HCT116 (cell line): ENCODE data around the gene USF1. TPM values are rescaled to one million over a fixed set of nuclear protein-coding genes. Genes with fewer than 3 reads are reported as not detected.
"Not testable (repeated sequence)": the region's sequence is repeated elsewhere in the genome, so short reads cannot be mapped to it uniquely, and the experiment has no call there.

Source experiments
- ATAC-seq: fragments of 200-7000 bp; cut with Tn5 transposase; 2 replicates; pipeline ENCODE4 v1.9.1; 2020; ENCODE audit warnings: mild to moderate bottlenecking, moderate library complexity
- BruUV-seq: library from RNA; stranded (reverse); fragments of 400-500 nt; replicated peaks from 2 replicates; lab custom pipeline; 2021; lab: Mats Ljungman, UMichigan
- CTCF ChIA-PET: fragments of 300-600 bp; sonication (Branson Sonifier 250); formaldehyde crosslinking; loops from one replicate; lab custom pipeline; 2021; ENCODE audit warnings: antibody characterized with exemption; lab: Charles Lee
- POLR2A ChIA-PET: fragments of 300-600, 350-600 bp; sonication (Branson Sonifier 250); formaldehyde crosslinking; loops from one replicate; lab custom pipeline; 2021; ENCODE audit warnings: antibody characterized with exemption; lab: Charles Lee
- RAD21 ChIA-PET, 2 experiments: fragments of 300-600 bp; sonication (Branson Sonifier 250); formaldehyde crosslinking; loops; one replicate each; lab custom pipeline; 2023; ENCODE audit warnings: low total read pairs in 2 of 2; ENCODE audit not compliant: uncharacterized antibody in 2 of 2, unreplicated experiment in 2 of 2, low non-redundant PET in 1 of 2; lab: Charles Lee
- DNase-seq: peaks from one replicate; pipeline ENCODE4 v3.0.0-alpha.2; 2010; ENCODE audit warnings: low read depth, low spot score
- H2AFZ ChIP-seq: fragments of 200-600 bp; shearing (Covaris generic), sonication (generic); 2 replicates; pipeline ENCODE4 v1.6.1; 2017; ENCODE audit warnings: low read depth, mixed run types, mixed read lengths, antibody characterized with exemption, low read length; ENCODE audit not compliant: poor library complexity, severe bottlenecking
- H3K27ac ChIP-seq: 2 replicates; pipeline ENCODE4 v1.5.1; 2012; ENCODE audit warnings: low read depth, low read length
- H3K27me3 ChIP-seq: fragments of 200-600 bp; sonication (generic); 2 replicates; pipeline ENCODE4 v1.6.1; 2016; ENCODE audit warnings: mixed run types, low read length, mixed read lengths; ENCODE audit not compliant: insufficient read depth
- H3K36me3 ChIP-seq, 2 experiments: fragments of 200-500 bp in 1 of 2; fragments of 200-600 bp in 1 of 2; sonication (Bioruptor generic) in 1 of 2; sonication (generic) in 1 of 2; 2 replicates each; pipeline versions ENCODE4 v1.5.1 to v1.6.1; 2014 to 2016; ENCODE audit warnings: low read length in 2 of 2, inconsistent platforms in 1 of 2, mixed read lengths in 1 of 2, mixed run types in 1 of 2; ENCODE audit not compliant: insufficient read depth in 2 of 2, control insufficient read depth in 1 of 2
- H3K4me1 ChIP-seq, 2 experiments: fragments of 200-600 bp in 1 of 2; sonication (generic) in 1 of 2; 2 replicates each; pipeline versions ENCODE4 v1.5.1 to v1.6.1; 2012 to 2017; ENCODE audit warnings: low read length in 2 of 2, inconsistent platforms in 1 of 2, mild to moderate bottlenecking in 1 of 2, mixed read lengths in 1 of 2, mixed run types in 1 of 2, moderate library complexity in 1 of 2; ENCODE audit not compliant: insufficient read depth in 2 of 2, control insufficient read depth in 1 of 2
- H3K4me2 ChIP-seq: fragments of 200-600 bp; sonication (generic); 2 replicates; pipeline ENCODE4 v1.6.1; 2017; ENCODE audit warnings: mixed run types, low read length, mixed read lengths
- H3K4me3 ChIP-seq, 2 experiments: fragments of 200-600 bp in 1 of 2; sonication (generic) in 1 of 2; replicated peaks in 1 of 2; 2 replicates each; pipeline ENCODE4 v1.5.1; 2011 to 2016; ENCODE audit warnings: low read length in 2 of 2, control low read depth in 1 of 2, low read depth in 1 of 2, mild to moderate bottlenecking in 1 of 2, mixed read lengths in 1 of 2, mixed run types in 1 of 2
- H3K79me2 ChIP-seq: fragments of 200-600 bp; sonication (generic); 2 replicates; pipeline ENCODE4 v1.6.1; 2017; ENCODE audit warnings: mild to moderate bottlenecking, mixed run types, low read length, moderate library complexity, mixed read lengths; ENCODE audit not compliant: insufficient read depth
- H3K9ac ChIP-seq: fragments of 200-600 bp; sonication (generic); 2 replicates; pipeline ENCODE4 v1.6.1; 2016; ENCODE audit warnings: low read length, mixed read lengths
- H3K9me2 ChIP-seq: fragments of 200-600 bp; sonication (generic), shearing (Covaris generic); 2 replicates; pipeline ENCODE4 v1.6.1; 2017; ENCODE audit warnings: mixed run types, mild to moderate bottlenecking, moderate library complexity; ENCODE audit not compliant: insufficient read depth
- H3K9me3 ChIP-seq, 2 experiments: fragments of 200-500 bp in 1 of 2; fragments of 200-600 bp in 1 of 2; sonication (Bioruptor generic) in 1 of 2; sonication (generic) in 1 of 2; 2 replicates each; pipeline ENCODE4 v1.6.1; 2014 to 2017; ENCODE audit warnings: low read length in 2 of 2, mixed read lengths in 2 of 2, inconsistent platforms in 1 of 2, low read depth in 1 of 2, mild to moderate bottlenecking in 1 of 2, mixed run types in 1 of 2, moderate library complexity in 1 of 2; ENCODE audit not compliant: control insufficient read depth in 1 of 2, insufficient read depth in 1 of 2
- H4K20me1 ChIP-seq: fragments of 200-600 bp; sonication (generic), shearing (Covaris generic); 2 replicates; pipeline ENCODE4 v1.6.1; 2017; ENCODE audit warnings: mixed run types, mild to moderate bottlenecking, moderate library complexity; ENCODE audit not compliant: insufficient read depth
- CTCF ChIP-seq, 3 experiments: fragments of 200-600 bp in 1 of 3; sonication (generic) in 1 of 3; IDR thresholded peaks in 2 of 3; conservative IDR thresholded peaks in 1 of 3; 2 replicates each; pipeline ENCODE4 v1.5.1; 2012 to 2017; ENCODE audit warnings: low read depth in 2 of 3, low read length in 2 of 3, antibody characterized with exemption in 1 of 3, borderline replicate concordance in 1 of 3, control low read depth in 1 of 3, mild to moderate bottlenecking in 1 of 3, mixed read lengths in 1 of 3, mixed run types in 1 of 3, moderate library complexity in 1 of 3; ENCODE audit not compliant: insufficient read depth in 1 of 3
- POLR2A ChIP-seq: IDR thresholded peaks from 2 replicates; pipeline ENCODE4 v1.7.0; 2011; ENCODE audit warnings: borderline replicate concordance; ENCODE audit not compliant: insufficient read depth, insufficient read length; ENCODE audit errors: extremely low read depth
- POLR2AphosphoS5 ChIP-seq: IDR thresholded peaks from 2 replicates; pipeline ENCODE4 v1.6.1; 2011; ENCODE audit warnings: mild to moderate bottlenecking, low read depth, low read length, moderate library complexity
- RAD21 ChIP-seq: IDR thresholded peaks from 2 replicates; pipeline ENCODE4 v1.6.1; 2012; ENCODE audit warnings: low read depth, mild to moderate bottlenecking
- SIN3A ChIP-seq: IDR thresholded peaks from 2 replicates; pipeline ENCODE4 v1.6.1; 2012; ENCODE audit warnings: low read depth
- ZNF274 ChIP-seq: fragments of 200-500 bp; sonication (Bioruptor generic); IDR thresholded peaks from 2 replicates; pipeline ENCODE4 v1.6.1; 2014; ENCODE audit warnings: mild to moderate bottlenecking, low read depth, low read length, inconsistent platforms
- intact Hi-C: fragments of 100-400 bp; cut with micrococcal nuclease; formaldehyde crosslinking; loops from 2 replicates; pipeline ENCODE4 v1.10.0; 2022
- total RNA-seq: library from RNA; stranded (reverse); gene quantifications from one replicate; pipeline ENCODE4 v1.2.1, GENCODE V29; 2021; ENCODE audit not compliant: unreplicated experiment

The USF1 gene
- total RNA-seq, 1 experiment from 2014 or later: 48.0 TPM

GRCh38 chr1:160996178-160996577, 49.6 kb downstream of the USF1 start (continued):
- no peak for TF ChIP-seq RAD21
- no peak for TF ChIP-seq POLR2A
- TF ChIP-seq ZNF274: no peak
- TF ChIP-seq, all 23 proteins: peak for 6

GRCh38 chr1:160993544-160994193, 52.1 kb downstream of the USF1 start:
- ChIA-PET RAD21 (interaction anchor here in 1 of 2 experiments (0.7 kb wide), 1 partner anchor 156 kb away, joined by 5 read pairs; no protein-coding TSS in a partner anchor), POLR2A (interaction anchor here (0.7 kb wide), 1 partner anchor 72 kb away, joined by 4 read pairs; no protein-coding TSS in a partner anchor), CTCF (interaction anchor here (0.7 to 2.1 kb wide), 6 partner anchors 10 to 201 kb away, joined by 3 to 11 read pairs (median 3); partner anchors contain the start of genes F11R and KLHDC9)
- Histone ChIP-seq H4K20me1 (no peaks in the 10 kb centered on the region), H3K4me1 (peaks cover 49 to 90% of the 10 kb centered on the region in 2 experiments), H3K9ac (peak overlapping the region; percentile 6), H3K36me3 (peaks cover 6 to 7% of the 10 kb centered on the region in 2 experiments; a peak in 2 of 4 replicates), H3K4me3 (no peak overlapping the region), H3K4me2 (peak overlapping the region; percentile 8; the same call in 1 of the 2 replicates), H3K9me2 (no peaks in the 10 kb centered on the region), H3K27me3 (no peaks in the 10 kb centered on the region), H3K79me2 (no peaks in the 10 kb centered on the region), H3K27ac (no peak overlapping the region), H2AFZ (no peak overlapping the region), H3K9me3 (no peaks in the 10 kb centered on the region)
- peak; percentile 37 to 47 (median 42); a peak in 5 of 6 replicates for TF ChIP-seq CTCF (IDR thresholded peaks at IDR 0.05 in 2 of 3, conservative IDR thresholded peaks at IDR 0.05 in 1 of 3; ENCODE audit: borderline replicate concordance in 1 of 3, insufficient read depth in 1 of 3, low read depth in 2 of 3, low read length in 2 of 3)
- TF ChIP-seq RAD21: peak; percentile 69
- TF ChIP-seq SIN3A: no peak
- TF ChIP-seq POLR2AphosphoS5: peak; percentile 23; the same call in 1 of the 2 replicates
- BruUV-seq: no TSS peak
- DNase-seq (no peak), ATAC-seq (no peak)
- intact Hi-C loops: loop anchor here (1.0 kb wide), 1 partner anchor 104 kb away; no protein-coding TSS in a partner anchor

- H3K79me2 ChIP-seq, H3K36me3 ChIP-seq, ATAC-seq, H3K27me3 ChIP-seq, H3K9me3 ChIP-seq, intact Hi-C loops, BruUV-seq, H3K27ac ChIP-seq, H4K20me1 ChIP-seq, CTCF ChIA-PET, H3K9me2 ChIP-seq, H2AFZ ChIP-seq, POLR2A ChIA-PET, H3K9ac ChIP-seq, DNase-seq: not testable (repeated sequence)
- Histone ChIP-seq H3K4me1 (peaks cover 46 to 75% of the 10 kb centered on the region in 2 experiments), H3K4me2 (peak overlapping the region; percentile 55), H3K4me3 (0 out of 4 replicates have a peak overlapping the region, but pooled peaks of 1 of the 2 experiments have one; percentile 14)
- RAD21 ChIA-PET: interaction anchor here in 1 of 2 experiments (1.1 kb wide), 1 partner anchor 80 kb away, joined by 5 read pairs; no protein-coding TSS in a partner anchor
Observed at GRCh38 chr1:160992036-160992435, 53.7 kb downstream of the USF1 start.
